Caki2 (cell line): ENCODE data around the gene THTPA. TPM values are rescaled to one million over a fixed set of nuclear protein-coding genes. Genes with fewer than 3 reads are reported as not detected.
A peak's percentile ranks its signal among the peaks of the same experiment; 100 is the strongest.

ENCODE experiments used
- DNase-seq: peaks from one replicate; pipeline ENCODE4 v3.0.0-alpha.2; 2015; ENCODE audit warnings: low read depth
- in situ Hi-C: cut with HindIII; loops from 2 replicates; pipeline ENCODE4 v1.10.0; 2016; ENCODE audit warnings: low sequenced_read_pairs, low pct_unique_long_range_greater_than_20kb, mixed read lengths
- total RNA-seq: library from RNA; depleted of rRNA; stranded (reverse); fragments of >200 nt; shearing (Covaris generic); gene quantifications from 2 replicates; pipeline ENCODE4 v1.2.3, GENCODE V29; 2014; ENCODE audit warnings: low replicate concordance

Gene THTPA
- total RNA-seq, 1 experiment from 2014 or later: 14.7 TPM

- peak; percentile 31 for DNase-seq
- in situ Hi-C loops: no loop called here
These were observed 6.9 kb downstream of the THTPA start for GRCh38 chr14:23562822-23563472.

- in situ Hi-C loops: no loop called here
- DNase-seq: no peak
These were observed 7.6 kb downstream of the THTPA start for GRCh38 chr14:23563473-23564180.

GRCh38 chr14:23564181-23564812 is 8.2 kb downstream of the THTPA start:
- DNase-seq: no peak
- in situ Hi-C loops: no loop called here

- DNase-seq: no peak
- in situ Hi-C loops: no loop called here
These were observed 8.8 kb downstream of the THTPA start for GRCh38 chr14:23564876-23565275.

GRCh38 chr14:23565626-23566025 is 9.6 kb downstream of the THTPA start:
- DNase-seq: no peak
- in situ Hi-C loops: no loop called here

- in situ Hi-C loops: no loop called here
- DNase-seq: no peak
These were observed 10.2 kb downstream of the THTPA start for GRCh38 chr14:23566112-23566777.

GRCh38 chr14:23566778-23567185 is 10.7 kb downstream of the THTPA start:
- in situ Hi-C loops: no loop called here
- no peak for DNase-seq

- in situ Hi-C loops: no loop called here
- peak; percentile 88 for DNase-seq
These were observed 11.3 kb downstream of the THTPA start, which contains the start of gene AP1G2 for GRCh38 chr14:23567186-23568020. Gene AP1G2 (minus strand): TSS chr14:23567791. CDS start chr14:23567314, 477 bp downstream.

- DNase-seq: no peak
- in situ Hi-C loops: no loop called here
These were observed 12.0 kb downstream of the THTPA start for GRCh38 chr14:23568021-23568599.

- DNase-seq: no peak
- in situ Hi-C loops: no loop called here
These were observed 12.7 kb downstream of the THTPA start for GRCh38 chr14:23568600-23569331.

GRCh38 chr14:23569443-23570151 is 13.5 kb downstream of the THTPA start:
- peak; percentile 50 for DNase-seq
- in situ Hi-C loops: no loop called here

- no peak for DNase-seq
- in situ Hi-C loops: no loop called here
These were observed 14.9 kb downstream of the THTPA start for GRCh38 chr14:23570806-23571483.

GRCh38 chr14:23571701-23572523 is 15.8 kb downstream of the THTPA start:
- in situ Hi-C loops: no loop called here

GRCh38 chr14:23572524-23572828 is 16.4 kb downstream of the THTPA start:
- no peak for DNase-seq
- in situ Hi-C loops: no loop called here

More at GRCh38 chr14:23571701-23572523, 15.8 kb downstream of the THTPA start:
- DNase-seq: no peak

GRCh38 chr14:23572836-23573235 is 16.8 kb downstream of the THTPA start:
- DNase-seq: no peak
- in situ Hi-C loops: no loop called here
